GM21381 (cell line): Measurements from ENCODE around the gene PIGO.

ENCODE experiments used
- ATAC-seq: cut with Tn5 transposase; IDR thresholded peaks from one replicate; pipeline ENCODE4 v1.9.1; 2021; ENCODE audit warnings: mild to moderate bottlenecking, moderate library complexity; ENCODE audit not compliant: unreplicated experiment

The PIGO gene

GRCh38 chr9:35072461-35073278 lies 23.7 kb downstream of the PIGO start, which contains the start of gene VCP:
Gene VCP (minus strand): TSS chr9:35072625. CDS start chr9:35072353, 272 bp downstream.
- peak; percentile 84 for ATAC-seq

DNA sequence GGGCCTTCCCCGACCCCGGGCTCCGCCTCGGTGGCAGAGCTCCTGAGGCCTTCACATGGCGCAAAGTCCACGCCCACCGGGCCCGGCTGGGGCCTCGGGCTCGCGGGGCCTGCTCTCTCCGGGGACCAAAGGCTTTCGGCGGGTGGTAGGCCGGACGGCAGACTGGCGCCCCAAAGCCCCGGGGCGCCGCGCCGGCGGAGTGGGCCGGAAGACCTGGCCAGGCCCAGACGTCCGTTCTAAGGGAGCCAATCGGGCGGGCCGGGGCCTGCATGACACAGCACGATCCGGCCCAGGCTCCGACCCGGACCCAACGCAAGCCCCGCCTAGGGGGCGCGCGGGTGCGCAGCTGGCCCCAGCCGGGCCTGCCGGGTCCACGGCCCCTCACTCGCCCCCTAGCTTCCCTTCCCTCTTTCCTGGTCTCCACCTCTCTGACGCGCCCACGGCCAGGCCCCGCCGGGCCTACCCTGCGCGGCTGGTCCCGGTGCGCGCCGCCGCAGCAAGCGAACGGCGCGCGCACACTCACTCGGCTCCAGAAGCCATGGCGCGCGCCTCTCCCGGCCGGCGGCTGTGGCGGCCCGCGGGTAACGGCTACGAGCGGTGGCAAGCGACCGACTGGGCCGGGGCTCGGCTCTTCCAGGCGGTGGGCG lies 24.5 kb downstream of the PIGO start:
- peak; percentile 48 for ATAC-seq

DNA sequence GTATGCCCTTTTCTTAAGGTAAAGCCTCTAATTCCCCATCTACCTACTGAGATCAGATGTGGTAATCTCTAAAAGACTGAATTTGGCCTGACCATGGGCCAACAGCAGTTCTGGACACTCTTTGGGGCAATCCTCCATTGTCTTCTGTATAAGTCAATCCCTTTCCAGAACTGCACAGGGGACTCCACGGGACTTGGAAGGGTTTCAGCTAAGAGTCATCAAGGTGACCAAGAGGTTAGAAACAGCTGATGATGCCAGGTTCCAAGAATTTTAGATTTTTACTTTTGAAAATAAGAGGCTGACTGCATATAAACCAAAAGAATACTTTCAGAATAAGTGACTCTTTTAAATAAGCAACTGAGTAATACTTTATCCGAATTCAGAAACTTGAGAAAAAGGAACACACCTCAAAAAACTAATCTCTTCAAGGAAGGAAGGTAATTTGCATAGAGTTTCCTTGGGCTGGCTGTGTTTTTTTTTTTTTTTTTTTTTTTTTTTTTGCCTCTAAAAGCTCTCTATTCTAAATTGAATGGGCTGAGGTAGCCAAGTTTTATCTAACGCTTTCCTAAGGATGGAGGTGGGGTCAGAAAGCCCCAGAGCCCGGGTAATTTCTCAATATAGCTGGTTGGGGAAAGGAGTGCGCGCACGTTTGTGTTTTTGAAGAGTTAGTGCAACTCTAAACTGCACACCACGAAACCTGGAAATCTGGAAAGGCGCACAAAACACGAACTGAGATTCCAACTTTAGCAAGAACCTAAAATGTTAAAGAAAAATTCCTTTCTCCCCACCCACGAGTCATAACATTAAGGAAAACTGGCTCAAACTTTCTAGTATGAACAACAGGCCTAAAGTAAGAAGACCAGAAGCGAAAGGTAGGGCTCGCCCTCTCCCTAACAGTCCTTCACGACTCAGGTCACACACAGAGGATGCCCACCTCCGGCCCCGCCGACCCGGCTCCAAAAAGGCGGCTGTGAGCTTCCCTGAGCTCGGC lies 25.3 kb downstream of the PIGO start:
- ATAC-seq, result no peak

- no peak for ATAC-seq
Measured at GRCh38 chr9:35069020-35069419, 27.4 kb downstream of the PIGO start.

DNA sequence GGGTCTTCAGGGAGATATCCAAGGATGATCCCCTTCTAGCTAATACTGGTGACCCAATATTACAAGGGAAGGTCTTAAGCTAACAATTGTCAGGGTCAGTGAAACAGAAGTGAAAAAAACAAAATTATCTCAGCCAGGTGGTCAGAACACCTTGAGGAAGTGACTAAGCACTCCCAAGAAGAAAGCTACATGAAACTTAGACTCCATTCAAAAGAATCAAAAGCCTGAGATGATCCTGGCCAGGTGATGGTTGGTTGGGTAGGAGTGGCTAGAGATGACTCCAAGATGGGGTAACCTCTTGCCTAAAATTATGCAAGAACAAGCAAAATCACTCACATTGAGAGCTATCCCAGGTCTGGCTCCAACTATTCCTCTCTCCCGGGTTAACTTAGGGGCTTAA lies 29.3 kb downstream of the PIGO start:
- no peak for ATAC-seq

- no peak for ATAC-seq
Measured at GRCh38 chr9:35060548-35061207, 35.7 kb downstream of the PIGO start.

GRCh38 chr9:35059438-35059837 lies 37.0 kb downstream of the PIGO start:
- ATAC-seq, result no peak

- no peak for ATAC-seq
Measured at GRCh38 chr9:35057271-35057620, 39.1 kb downstream of the PIGO start.

DNA sequence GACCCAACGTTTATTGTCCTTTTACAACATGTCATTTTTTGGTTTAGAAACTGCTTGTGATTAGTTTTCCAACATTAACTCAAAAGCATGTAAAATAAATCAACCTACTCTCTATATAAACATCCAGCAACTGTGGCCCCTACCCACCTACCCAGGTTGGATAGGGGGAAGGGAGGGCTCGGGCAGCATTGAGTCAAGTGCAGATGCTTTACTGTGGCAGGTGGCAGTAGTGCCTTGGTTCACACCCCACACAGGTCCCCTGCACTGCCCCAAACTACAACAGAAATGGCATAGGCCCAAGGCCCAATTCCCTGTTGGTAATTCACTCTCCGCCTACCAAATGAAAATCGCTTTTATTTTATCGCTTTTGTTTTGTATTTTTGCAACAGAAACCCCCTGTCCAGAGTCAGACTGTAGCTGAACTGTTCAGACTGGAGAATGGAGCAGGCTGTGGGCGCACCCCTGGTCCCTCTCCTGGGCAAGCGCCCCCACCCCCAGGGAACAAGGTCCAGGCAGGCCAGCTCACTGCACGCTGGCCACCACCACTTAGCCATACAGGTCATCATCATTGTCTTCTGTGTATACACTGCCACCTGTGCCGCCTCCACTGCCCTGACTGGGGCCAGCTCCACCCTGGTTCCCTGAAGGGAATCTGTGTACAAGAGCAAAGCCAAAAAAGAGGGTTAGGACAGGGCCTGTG lies 39.7 kb downstream of the PIGO start:
- ATAC-seq, result no peak

DNA sequence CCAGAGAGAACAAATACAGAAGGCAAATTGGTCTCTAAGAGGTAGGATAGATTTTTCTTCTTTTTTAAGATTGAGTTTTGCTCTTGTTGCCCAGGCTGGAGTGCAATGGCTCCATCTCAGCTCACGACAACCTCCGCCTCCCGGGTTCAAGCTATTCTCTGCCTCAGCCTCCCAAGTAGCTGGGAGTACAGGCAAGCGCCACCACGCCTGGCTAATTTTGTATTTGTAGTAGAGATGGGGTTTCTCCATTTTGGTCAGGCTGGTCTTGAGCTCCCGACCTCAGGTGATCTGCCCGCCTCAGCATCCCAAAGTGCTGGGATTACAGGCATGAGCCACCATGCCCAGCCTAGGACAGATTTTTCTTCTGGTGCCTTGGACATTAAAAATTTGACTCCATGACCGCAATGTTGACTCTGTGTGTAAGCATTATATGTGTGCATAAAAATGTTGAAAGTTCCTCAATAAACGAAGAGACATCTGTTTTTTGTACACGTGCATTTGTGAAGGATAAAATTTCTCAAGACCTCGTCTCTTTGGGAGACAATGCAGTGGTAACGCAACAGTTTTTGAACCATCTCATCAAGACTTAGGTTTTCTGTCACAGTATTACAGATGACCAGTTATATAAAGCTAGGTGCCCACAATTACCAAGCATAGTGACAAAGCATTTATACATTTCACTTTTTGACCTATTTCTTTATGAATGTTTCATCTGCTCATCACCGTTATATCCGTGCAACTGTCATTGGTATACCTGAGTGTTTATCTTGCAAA lies 41.3 kb downstream of the PIGO start:
- ATAC-seq, result no peak

- no peak for ATAC-seq
Measured at GRCh38 chr9:35054185-35054835, 42.1 kb downstream of the PIGO start.

DNA sequence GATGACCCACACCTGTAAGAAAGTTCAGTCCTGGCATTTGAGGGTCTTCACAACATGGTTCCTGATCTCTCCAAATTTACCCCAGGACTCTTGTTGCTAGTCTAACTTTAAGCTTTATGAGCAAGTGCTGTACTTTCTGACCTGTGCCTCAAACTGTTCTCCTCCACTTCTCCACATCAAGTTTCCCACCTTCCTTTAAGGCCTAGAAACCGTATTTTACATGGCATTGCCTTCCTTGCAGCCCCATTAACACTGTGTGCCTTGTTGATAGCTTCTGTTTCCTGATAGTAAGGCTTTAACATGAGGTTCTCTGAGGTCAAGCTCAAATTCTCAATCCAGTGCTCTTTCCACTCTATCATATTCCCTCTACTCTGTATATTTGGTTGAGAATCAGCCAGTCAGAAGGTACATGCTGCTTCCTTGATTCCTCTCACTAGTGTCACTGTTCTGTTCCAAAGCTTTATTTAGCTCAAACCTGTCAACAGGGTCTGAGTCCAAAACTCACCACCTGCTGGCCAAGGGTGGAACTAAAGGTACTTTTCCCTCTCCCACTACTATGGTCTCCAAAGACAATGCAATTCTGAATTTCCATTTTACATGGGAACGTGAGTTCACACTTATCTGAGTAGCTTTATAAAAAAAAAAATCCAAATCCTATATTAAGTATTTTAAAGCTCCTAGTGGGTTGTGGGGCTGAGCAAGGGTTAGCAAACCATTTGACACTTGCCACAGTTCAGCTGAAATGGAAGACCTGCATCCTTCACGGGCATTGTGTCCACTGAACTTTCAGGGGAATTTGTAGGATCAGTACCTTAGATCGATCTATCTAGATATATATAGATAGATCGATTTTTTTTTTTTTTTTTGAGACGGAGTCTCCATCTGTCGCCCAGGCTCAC lies 45.1 kb downstream of the PIGO start:
- ATAC-seq, result no peak

DNA sequence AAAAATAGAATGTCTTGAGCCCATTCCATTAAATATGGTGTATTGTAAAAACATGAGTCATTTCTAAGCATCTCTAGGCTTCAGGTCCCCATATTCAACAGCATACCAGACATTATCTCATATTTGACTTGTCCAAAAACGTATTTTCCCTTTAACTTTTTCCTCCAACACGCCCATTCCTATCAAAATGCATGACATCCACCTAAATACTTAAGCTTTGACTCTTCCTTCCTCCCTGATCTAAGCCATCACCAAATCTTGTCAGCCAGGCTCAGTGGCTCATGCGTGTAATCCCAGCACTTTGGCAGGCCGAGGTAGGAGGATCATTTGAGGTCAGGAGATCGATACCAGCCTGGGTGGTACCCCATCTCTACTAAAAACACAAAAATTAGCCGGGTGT lies 47.9 kb downstream of the PIGO start:
- ATAC-seq, result no peak

GRCh38 chr9:35044071-35044470 lies 52.3 kb downstream of the PIGO start:
- ATAC-seq, result no peak

GRCh38 chr9:35042891-35043545 lies 53.4 kb downstream of the PIGO start:
- ATAC-seq, result no peak

DNA sequence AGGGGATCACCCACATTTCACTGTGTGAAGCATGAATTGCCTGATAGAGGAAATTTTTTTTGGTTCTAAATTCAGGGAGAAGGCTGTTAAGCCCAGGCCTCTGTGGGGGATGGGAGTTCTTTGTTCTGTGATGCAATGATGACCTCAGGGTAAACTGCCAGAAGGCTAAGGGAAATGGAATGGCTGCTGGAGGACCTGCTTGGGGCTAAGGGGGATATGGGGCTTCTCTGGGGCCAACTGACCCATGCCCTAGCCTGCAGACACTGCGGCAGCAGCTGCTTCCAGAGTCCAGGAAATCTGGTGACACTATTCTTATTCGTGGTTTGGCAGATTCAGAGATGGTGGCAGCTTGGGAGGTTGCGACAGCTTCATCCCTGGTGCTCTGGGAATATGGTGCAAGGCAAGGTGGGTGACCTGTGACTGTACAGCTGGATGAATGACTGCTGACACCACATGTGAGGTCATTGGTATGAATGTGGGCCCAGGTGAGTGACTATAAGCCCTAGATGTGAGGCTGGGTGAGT lies 54.2 kb downstream of the PIGO start:
- ATAC-seq, result no peak
